ENCODE measurements around the gene MYEF2. TPM values are rescaled to one million over a fixed set of nuclear protein-coding genes. Genes with fewer than 3 reads are reported as not detected.

MYEF2 gene, protein sequence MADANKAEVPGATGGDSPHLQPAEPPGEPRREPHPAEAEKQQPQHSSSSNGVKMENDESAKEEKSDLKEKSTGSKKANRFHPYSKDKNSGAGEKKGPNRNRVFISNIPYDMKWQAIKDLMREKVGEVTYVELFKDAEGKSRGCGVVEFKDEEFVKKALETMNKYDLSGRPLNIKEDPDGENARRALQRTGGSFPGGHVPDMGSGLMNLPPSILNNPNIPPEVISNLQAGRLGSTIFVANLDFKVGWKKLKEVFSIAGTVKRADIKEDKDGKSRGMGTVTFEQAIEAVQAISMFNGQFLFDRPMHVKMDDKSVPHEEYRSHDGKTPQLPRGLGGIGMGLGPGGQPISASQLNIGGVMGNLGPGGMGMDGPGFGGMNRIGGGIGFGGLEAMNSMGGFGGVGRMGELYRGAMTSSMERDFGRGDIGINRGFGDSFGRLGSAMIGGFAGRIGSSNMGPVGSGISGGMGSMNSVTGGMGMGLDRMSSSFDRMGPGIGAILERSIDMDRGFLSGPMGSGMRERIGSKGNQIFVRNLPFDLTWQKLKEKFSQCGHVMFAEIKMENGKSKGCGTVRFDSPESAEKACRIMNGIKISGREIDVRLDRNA
- total RNA-seq (11.8 TPM), polyA plus RNA-seq (20.4 TPM)
- long read RNA-seq, donor 1: 0 reads
- long read RNA-seq, donor 2: 0 reads
- long read RNA-seq, donor 3, partial matches to known transcripts: 0 of 2 reads
- long read RNA-seq, donor 3, other reads (novel, unspliced or antisense): 0 of 2 reads
- long read RNA-seq, donor 4, full-length matches to known transcripts: 1 of 1 reads
- long read RNA-seq, donor 4, partial matches to known transcripts: 0 of 1 reads
- long read RNA-seq, donor 4, other reads (novel, unspliced or antisense): 0 of 1 reads
- long read RNA-seq, donor 5, full-length matches to known transcripts: 7 of 7 reads
- long read RNA-seq, donor 5, partial matches to known transcripts: 0 of 7 reads
- long read RNA-seq, donor 5, other reads (novel, unspliced or antisense): 0 of 7 reads
- long read RNA-seq, donor 6, partial matches to known transcripts: 9 of 9 reads
- long read RNA-seq, donor 6, other reads (novel, unspliced or antisense): 0 of 9 reads
- long read RNA-seq, donor 7, partial matches to known transcripts: 0 of 2 reads
- long read RNA-seq, donor 7, other reads (novel, unspliced or antisense): 0 of 2 reads
- long read RNA-seq, donor 8: 0 reads
- long read RNA-seq, donor 9, partial matches to known transcripts: 0 of 1 reads
- long read RNA-seq, donor 9, other reads (novel, unspliced or antisense): 0 of 1 reads
- long read RNA-seq, donor 10: 0 reads

- Histone ChIP-seq H3K27ac (ENCODE audit: low read depth in 1 of 2, low read length in 1 of 2) (peak within 1 kb of the TSS; percentile 31 to 55), H3K9me3 (ENCODE audit: control insufficient read depth in 2 of 2, insufficient read depth in 1 of 2, low read length in 1 of 2) (no peaks in the 10 kb centered on the region), H3K36me3 (ENCODE audit: control insufficient read depth in 2 of 2, insufficient read depth in 2 of 2, low read length in 1 of 2) (no peaks in the 10 kb centered on the region), H3K4me3 (ENCODE audit: low read length in 2 of 2) (peak within 1 kb of the TSS; percentile 57 to 86), H3K4me1 (ENCODE audit: control insufficient read depth in 2 of 2, insufficient read depth in 2 of 2, low read length in 2 of 2) (peaks cover 0 to 6% of the 10 kb centered on the region in 2 donors), H3K27me3 (ENCODE audit: control insufficient read depth in 2 of 2, insufficient read depth in 1 of 2, low read length in 1 of 2) (peaks cover 0 to 2% of the 10 kb centered on the region in 2 donors)
- WGBS: 3% methylated on average over 71 of the region's 71 CpGs
- DNase-seq (ENCODE audit: low read depth in 6 of 9, low spot score in 9 of 9): peak; percentile 14 to 90 (median 61)
Observed at GRCh38 chr15:48177766-48178647, at the start of gene MYEF2. Gene MYEF2, minus strand, starts transcription at chr15:48178295. Its CDS starts 58 bp downstream, at chr15:48178237.

DNA sequence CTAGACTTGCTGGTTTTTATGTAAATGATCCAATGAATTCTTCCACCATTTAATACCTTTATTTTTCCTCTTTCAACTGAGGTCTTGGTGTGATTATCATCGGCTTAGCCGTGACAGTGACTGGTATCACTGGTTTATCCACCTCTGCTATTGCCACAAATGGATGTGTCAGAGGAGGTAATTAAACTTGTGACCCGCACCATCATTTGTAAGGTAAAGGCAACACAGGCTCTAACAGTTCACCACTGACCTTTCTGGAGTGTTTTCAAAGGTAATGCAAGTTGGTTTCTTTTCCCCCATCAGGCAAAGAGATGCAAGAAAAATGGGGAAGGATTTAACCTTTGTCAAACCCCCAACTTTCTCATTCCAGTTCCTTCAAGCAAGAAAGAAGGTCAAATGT lies 47.7 kb upstream of the MYEF2 start:
- Histone ChIP-seq H3K9me3 (ENCODE audit: control insufficient read depth in 2 of 2, insufficient read depth in 1 of 2, low read length in 1 of 2) (no peaks in the 10 kb centered on the region), H3K4me1 (ENCODE audit: control insufficient read depth in 2 of 2, insufficient read depth in 2 of 2, low read length in 2 of 2) (no peaks in the 10 kb centered on the region), H3K4me3 (ENCODE audit: low read length in 2 of 2) (no peak overlapping the region), H3K36me3 (ENCODE audit: control insufficient read depth in 2 of 2, insufficient read depth in 2 of 2, low read length in 1 of 2) (no peaks in the 10 kb centered on the region), H3K27me3 (ENCODE audit: control insufficient read depth in 2 of 2, insufficient read depth in 1 of 2, low read length in 1 of 2) (no peaks in the 10 kb centered on the region), H3K27ac (ENCODE audit: low read depth in 1 of 2, low read length in 1 of 2) (no peak overlapping the region)
- no peak for DNase-seq (ENCODE audit: low read depth in 6 of 9, low spot score in 9 of 9)
- 93% methylated on average over 3 of the region's 3 CpGs for WGBS

DNA sequence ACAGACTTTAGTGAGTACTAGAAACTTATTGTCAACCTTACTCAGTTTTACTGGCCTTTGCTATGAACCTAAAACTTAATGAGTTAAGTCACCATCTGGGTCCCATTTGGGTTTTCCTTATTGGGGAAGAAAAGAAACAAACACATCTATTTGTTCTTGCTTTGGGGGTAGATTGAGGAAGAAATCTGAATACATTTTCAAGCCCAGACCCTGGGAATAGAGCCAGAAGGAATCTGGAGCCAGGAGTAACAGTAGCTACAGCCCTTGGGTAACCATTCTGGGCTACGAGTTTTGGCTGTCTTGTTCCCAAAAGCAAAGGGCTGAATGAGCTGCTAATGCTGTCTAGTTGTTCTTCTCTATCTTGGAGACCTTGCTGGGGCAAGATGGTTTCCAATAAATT lies 44.5 kb upstream of the MYEF2 start:
- 84% methylated on average over 1 of the region's 1 CpG for whole genome bisulfite sequencing

DNA sequence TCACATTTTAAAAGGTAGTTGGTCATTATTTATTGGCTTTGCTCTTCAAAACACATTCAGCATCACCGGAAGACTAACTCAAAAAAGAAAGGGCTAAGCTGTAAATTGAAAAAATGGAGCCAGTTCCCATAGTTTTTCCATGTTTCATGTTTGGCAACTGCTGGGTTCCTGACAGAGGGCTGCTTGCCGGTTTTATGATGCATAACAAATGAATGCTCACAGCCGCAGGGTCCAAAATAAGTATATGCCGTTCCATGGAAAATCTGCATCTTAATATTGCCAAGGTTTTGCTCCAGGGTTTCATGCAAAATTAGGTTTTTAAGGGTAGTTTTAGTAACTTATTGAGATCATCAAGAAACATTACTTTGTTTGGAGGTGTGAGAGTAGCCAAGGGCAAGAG lies 43.8 kb upstream of the MYEF2 start:
- no peak for DNase-seq (ENCODE audit: low read depth in 6 of 9, low spot score in 9 of 9)
- Histone ChIP-seq H3K9me3 (ENCODE audit: control insufficient read depth in 2 of 2, insufficient read depth in 1 of 2, low read length in 1 of 2) (no peaks in the 10 kb centered on the region), H3K4me3 (ENCODE audit: low read length in 2 of 2) (no peak overlapping the region), H3K36me3 (ENCODE audit: control insufficient read depth in 2 of 2, insufficient read depth in 2 of 2, low read length in 1 of 2) (no peaks in the 10 kb centered on the region), H3K27ac (ENCODE audit: low read depth in 1 of 2, low read length in 1 of 2) (no peak overlapping the region), H3K4me1 (ENCODE audit: control insufficient read depth in 2 of 2, insufficient read depth in 2 of 2, low read length in 2 of 2) (no peaks in the 10 kb centered on the region), H3K27me3 (ENCODE audit: control insufficient read depth in 2 of 2, insufficient read depth in 1 of 2, low read length in 1 of 2) (no peaks in the 10 kb centered on the region)
- WGBS: 95% methylated on average over 4 of the region's 4 CpGs

More for the DNA sequence above, 44.5 kb upstream of the MYEF2 start:
- Histone ChIP-seq H3K9me3 (ENCODE audit: control insufficient read depth in 2 of 2, insufficient read depth in 1 of 2, low read length in 1 of 2) (no peaks in the 10 kb centered on the region), H3K36me3 (ENCODE audit: control insufficient read depth in 2 of 2, insufficient read depth in 2 of 2, low read length in 1 of 2) (no peaks in the 10 kb centered on the region), H3K27me3 (ENCODE audit: control insufficient read depth in 2 of 2, insufficient read depth in 1 of 2, low read length in 1 of 2) (no peaks in the 10 kb centered on the region), H3K4me1 (ENCODE audit: control insufficient read depth in 2 of 2, insufficient read depth in 2 of 2, low read length in 2 of 2) (no peaks in the 10 kb centered on the region), H3K4me3 (ENCODE audit: low read length in 2 of 2) (no peak overlapping the region), H3K27ac (ENCODE audit: low read depth in 1 of 2, low read length in 1 of 2) (no peak overlapping the region)
- no peak for DNase-seq (ENCODE audit: low read depth in 6 of 9, low spot score in 9 of 9)

GRCh38 chr15:48221261-48221660 lies 43.2 kb upstream of the MYEF2 start:
- no peak for DNase-seq (ENCODE audit: low read depth in 6 of 9, low spot score in 9 of 9)
- Histone ChIP-seq H3K9me3 (ENCODE audit: control insufficient read depth in 2 of 2, insufficient read depth in 1 of 2, low read length in 1 of 2) (no peaks in the 10 kb centered on the region), H3K4me3 (ENCODE audit: low read length in 2 of 2) (no peak overlapping the region), H3K4me1 (ENCODE audit: control insufficient read depth in 2 of 2, insufficient read depth in 2 of 2, low read length in 2 of 2) (no peaks in the 10 kb centered on the region), H3K27me3 (ENCODE audit: control insufficient read depth in 2 of 2, insufficient read depth in 1 of 2, low read length in 1 of 2) (no peaks in the 10 kb centered on the region), H3K27ac (ENCODE audit: low read depth in 1 of 2, low read length in 1 of 2) (no peak overlapping the region), H3K36me3 (ENCODE audit: control insufficient read depth in 2 of 2, insufficient read depth in 2 of 2, low read length in 1 of 2) (no peaks in the 10 kb centered on the region)
- WGBS: 95% methylated on average over 1 of the region's 1 CpG

GRCh38 chr15:48205981-48206380 lies 27.9 kb upstream of the MYEF2 start, which contains the start of gene SLC12A1:
Gene SLC12A1, plus strand, starts transcription at chr15:48206302. Its CDS starts 1,418 bp downstream, at chr15:48207720.
- 97% methylated on average over 1 of the region's 1 CpG for WGBS
- no peaks in the 10 kb centered on the region for H3K4me1 ChIP-seq (ENCODE audit: control insufficient read depth in 2 of 2, insufficient read depth in 2 of 2, low read length in 2 of 2)
- H3K9me3 ChIP-seq (ENCODE audit: control insufficient read depth in 2 of 2, insufficient read depth in 1 of 2, low read length in 1 of 2): no peaks in the 10 kb centered on the region
- H3K27me3 ChIP-seq (ENCODE audit: control insufficient read depth in 2 of 2, insufficient read depth in 1 of 2, low read length in 1 of 2): no peaks in the 10 kb centered on the region
- H3K27ac ChIP-seq (ENCODE audit: low read depth in 1 of 2, low read length in 1 of 2): no peak within 1 kb of the TSS
- DNase-seq (ENCODE audit: low read depth in 6 of 9, low spot score in 9 of 9): no peak
- H3K36me3 ChIP-seq (ENCODE audit: control insufficient read depth in 2 of 2, insufficient read depth in 2 of 2, low read length in 1 of 2): no peaks in the 10 kb centered on the region
- no peak within 1 kb of the TSS for H3K4me3 ChIP-seq (ENCODE audit: low read length in 2 of 2)

- Histone ChIP-seq H3K9me3 (ENCODE audit: control insufficient read depth in 2 of 2, insufficient read depth in 1 of 2, low read length in 1 of 2) (no peaks in the 10 kb centered on the region), H3K4me1 (ENCODE audit: control insufficient read depth in 2 of 2, insufficient read depth in 2 of 2, low read length in 2 of 2) (no peaks in the 10 kb centered on the region), H3K27me3 (ENCODE audit: control insufficient read depth in 2 of 2, insufficient read depth in 1 of 2, low read length in 1 of 2) (no peaks in the 10 kb centered on the region), H3K4me3 (ENCODE audit: low read length in 2 of 2) (no peak overlapping the region), H3K27ac (ENCODE audit: low read depth in 1 of 2, low read length in 1 of 2) (no peak overlapping the region), H3K36me3 (ENCODE audit: control insufficient read depth in 2 of 2, insufficient read depth in 2 of 2, low read length in 1 of 2) (no peaks in the 10 kb centered on the region)
- WGBS: 89% methylated on average over 1 of the region's 1 CpG
- DNase-seq (ENCODE audit: low read depth in 6 of 9, low spot score in 9 of 9): no peak
Observed at GRCh38 chr15:48202068-48202467, 24.0 kb upstream of the MYEF2 start.

- Histone ChIP-seq H3K4me3 (ENCODE audit: low read length in 2 of 2) (no peak within 1 kb of the TSS), H3K27me3 (ENCODE audit: control insufficient read depth in 2 of 2, insufficient read depth in 1 of 2, low read length in 1 of 2) (peaks cover 0 to 14% of the 10 kb centered on the region in 2 donors), H3K9me3 (ENCODE audit: control insufficient read depth in 2 of 2, insufficient read depth in 1 of 2, low read length in 1 of 2) (no peaks in the 10 kb centered on the region), H3K27ac (ENCODE audit: low read depth in 1 of 2, low read length in 1 of 2) (no peak within 1 kb of the TSS), H3K4me1 (ENCODE audit: control insufficient read depth in 2 of 2, insufficient read depth in 2 of 2, low read length in 2 of 2) (no peaks in the 10 kb centered on the region), H3K36me3 (ENCODE audit: control insufficient read depth in 2 of 2, insufficient read depth in 2 of 2, low read length in 1 of 2) (no peaks in the 10 kb centered on the region)
- no peak for DNase-seq (ENCODE audit: low read depth in 6 of 9, low spot score in 9 of 9)
- 17% methylated on average over 31 of the region's 31 CpGs for WGBS
Observed at GRCh38 chr15:48191574-48192225, 13.6 kb upstream of the MYEF2 start, which contains the start of gene CTXN2. Gene CTXN2, plus strand, starts transcription at chr15:48191665. Its CDS starts 9,636 bp downstream, at chr15:48201301.

Data from thymus (tissue), 14 donors.